ENCODE measurements around the gene SETDB1.

SETDB1 gene

DNA sequence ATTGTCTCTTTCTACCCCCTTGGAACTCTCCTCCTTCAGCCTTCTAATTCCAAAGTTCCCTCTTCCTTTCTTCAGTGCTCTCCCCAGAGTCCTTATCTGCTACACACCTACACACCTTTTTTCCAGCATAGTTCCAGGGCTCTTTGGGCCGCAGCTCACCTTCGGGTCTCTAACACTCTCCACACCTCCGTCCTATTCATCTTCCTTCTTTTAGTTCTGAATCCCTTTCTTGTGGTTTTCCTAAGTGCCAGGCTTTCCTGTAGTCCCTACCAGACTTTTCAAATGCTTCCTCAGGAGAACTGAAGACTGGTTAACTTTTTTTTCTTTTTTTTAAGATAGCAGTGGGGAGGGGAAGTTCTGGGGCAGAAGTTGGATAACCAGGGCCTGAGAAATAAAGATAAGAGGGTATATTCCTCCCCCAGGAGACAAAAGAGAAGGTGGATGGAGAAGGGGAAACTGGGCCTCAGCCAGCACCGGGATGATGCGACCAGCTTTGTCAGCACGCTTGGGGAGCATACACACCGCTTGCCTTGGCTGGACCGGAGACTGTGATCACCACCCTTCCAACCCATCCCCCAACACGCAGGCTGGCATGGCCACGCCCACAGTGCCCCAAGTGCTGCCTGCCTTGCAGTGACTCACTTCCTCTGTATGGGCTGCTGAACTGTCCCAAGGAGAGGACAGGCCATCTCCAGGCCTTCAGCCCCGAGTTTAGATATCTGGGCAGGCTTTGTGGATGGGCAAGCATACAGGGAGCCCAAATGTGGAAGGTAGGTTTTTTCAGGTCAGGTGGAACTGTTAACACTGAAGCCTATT is 50.9 kb downstream of the SETDB1 start:
- peak; percentile 97 for DNase-seq

DNA sequence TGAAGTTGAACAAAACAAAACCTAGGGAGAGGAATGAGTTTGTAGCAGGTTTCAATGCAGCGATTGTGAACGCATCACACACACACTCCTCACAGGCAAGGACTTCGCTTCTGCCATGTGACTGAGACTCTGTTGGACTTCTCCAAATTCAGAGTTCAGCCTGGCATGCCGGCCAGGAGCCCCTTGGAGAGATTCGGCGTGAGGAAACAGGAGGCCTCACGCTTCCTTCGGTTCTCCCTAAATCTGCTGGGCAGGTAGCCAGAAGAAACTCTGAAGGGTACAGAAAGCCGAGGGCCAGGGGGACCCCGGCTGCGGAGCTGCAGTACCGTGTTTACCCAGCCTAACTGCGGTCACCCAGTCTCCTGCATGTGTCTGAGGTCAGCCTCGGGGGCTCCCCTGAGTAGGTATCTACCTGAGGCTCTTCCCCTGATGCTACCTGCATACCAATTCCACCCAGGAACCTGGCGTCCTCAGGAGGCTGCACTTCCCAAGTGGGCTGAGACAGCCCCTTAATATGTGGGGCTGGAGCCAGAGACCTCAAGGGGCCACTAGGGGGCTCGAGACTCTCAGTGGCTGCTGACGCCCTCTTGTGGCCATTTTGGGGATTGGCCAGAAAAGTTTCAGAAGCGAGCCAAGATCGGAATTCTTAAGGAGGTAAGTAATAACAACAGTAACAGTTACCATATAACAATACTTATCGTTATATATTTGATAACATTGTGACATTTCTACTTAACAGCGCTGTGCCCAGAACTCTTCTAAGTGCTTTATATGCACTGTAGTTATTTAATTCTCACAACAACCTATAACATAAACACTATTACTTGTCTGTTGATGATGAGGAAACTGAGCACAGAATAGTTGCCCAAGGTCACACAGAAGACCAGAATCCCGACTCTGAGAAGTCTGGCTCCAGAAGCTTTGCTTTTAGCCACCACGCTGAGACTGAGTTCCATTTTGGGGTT is 53.2 kb downstream of the SETDB1 start:
- peak; percentile 80 for DNase-seq

DNA sequence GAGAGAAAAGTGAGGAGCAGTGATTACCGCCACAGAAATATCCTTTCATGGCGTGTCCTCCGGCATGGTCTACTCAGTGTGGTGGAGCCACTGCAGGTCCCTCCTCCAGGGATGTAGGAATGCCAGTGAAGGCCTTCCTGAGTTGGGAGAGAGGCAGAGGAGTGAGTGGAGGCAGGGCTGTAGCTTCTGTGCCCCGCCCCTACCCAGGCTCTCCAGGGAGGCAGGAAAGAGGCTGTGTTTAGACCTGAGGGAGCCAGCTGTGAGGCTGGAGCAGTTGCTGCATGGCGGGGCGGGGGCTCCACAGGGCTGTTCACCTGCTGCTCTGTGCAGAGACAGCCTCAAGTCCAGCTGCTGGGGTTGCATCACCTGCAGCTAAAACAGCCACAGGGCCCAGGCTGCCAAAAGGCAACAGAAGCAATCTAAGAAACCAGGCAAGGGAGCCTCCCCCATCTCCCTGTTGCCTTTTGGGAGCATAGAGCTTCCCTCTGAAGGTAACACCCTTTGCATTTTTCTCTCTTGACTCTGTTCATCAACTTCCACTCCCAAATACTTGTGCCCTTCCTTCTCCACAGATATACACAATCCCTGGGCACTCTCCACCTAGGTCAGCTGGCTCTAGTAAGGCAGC is 55.1 kb downstream of the SETDB1 start:
- no peak for DNase-seq

DNA sequence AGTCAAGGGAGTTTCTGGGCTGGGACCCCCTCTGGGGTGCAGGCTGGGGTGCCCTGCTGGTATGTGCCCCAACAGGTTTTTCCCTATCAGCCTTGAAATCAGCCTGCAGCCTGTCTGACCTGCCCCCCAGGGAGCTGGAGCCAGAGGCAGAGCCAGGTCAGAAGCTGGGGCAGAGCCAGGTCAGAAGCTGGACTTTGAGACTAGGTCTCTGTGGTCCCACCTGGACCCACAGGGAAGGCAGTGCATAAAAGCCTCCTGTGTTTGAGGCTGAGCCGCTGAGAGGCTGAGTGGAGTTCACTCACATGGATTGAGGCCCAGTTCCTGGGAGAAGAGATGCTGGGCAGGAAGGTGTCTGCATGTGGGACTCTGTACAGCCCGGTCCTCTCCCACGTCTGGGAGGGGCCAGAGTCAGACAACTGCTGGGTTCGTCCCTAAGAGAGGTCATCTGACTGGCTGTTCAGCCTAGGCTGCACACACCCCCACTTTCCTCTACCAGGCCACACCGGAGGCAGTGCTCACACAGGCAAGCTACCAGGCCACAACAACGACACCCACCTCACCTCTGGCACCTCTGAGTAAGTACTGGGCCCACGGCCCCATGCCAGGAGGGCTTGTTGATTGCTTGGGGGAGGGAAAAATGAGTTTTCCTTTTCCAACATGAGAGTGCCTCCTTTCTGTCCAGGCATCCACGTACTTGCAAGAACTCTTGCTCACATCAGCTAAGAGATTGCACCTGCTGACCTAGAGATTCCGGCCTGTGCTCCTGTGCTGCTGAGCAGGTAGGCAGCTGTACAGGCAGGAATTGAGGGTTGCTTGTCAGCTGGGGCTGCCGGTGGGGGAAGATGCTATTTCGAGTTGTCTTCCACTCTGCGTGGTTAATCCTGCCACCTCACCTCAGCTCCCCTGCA is 55.9 kb downstream of the SETDB1 start, which contains the start of gene ANXA9:
TSS of gene ANXA9 (plus strand) at position 488 of the 908 bp plus-strand sequence. CDS start 814 bp downstream, outside the sequence.
- DNase-seq, result no peak

DNA sequence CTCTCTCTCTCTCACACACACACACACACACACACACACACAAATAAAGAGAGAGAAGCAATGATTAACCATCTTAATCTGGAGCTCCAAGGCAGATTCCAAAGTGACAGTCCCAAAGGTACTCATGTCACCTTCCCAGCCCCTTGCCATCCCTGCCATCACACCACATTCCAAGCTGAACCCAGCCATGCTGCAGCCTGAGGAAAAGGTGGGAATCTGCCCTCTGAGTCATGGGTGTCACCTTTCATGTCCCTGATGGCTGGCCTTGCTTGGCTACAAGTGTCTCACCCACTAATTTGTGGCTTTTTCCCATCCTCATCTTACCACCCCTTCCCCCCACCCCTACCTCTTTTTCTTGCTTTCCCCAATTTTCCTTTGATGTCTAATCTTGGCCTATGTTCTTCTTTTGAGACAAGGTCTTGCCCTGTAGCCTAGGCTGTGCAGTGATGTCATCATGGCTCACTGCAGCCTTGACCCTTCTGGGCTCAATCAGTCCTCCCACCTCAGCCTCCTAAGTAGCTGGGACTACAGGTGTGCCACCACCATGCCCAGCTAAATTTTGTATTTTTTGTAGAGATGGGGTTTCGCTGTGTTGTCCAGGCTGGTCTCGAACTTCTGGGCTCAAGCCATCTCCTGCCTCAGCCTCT is 59.1 kb downstream of the SETDB1 start:
- DNase-seq, result no peak

DNA sequence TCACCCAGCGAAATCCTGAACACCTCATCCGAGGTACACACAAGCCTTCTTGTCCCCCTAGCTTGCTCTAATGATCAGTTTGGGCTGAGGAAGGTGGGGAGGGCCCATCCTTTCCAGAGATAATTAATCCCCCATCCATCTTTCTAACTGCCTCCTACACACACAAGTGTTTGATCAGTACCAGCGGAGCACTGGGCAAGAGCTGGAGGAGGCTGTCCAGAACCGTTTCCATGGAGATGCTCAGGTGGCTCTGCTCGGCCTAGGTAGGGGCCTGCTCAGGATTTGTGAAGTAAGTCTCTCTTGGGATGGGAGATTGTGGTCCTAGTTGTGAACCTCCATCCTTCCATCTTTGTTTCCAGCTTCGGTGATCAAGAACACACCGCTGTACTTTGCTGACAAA is 61.8 kb downstream of the SETDB1 start:
- no peak for DNase-seq

DNA sequence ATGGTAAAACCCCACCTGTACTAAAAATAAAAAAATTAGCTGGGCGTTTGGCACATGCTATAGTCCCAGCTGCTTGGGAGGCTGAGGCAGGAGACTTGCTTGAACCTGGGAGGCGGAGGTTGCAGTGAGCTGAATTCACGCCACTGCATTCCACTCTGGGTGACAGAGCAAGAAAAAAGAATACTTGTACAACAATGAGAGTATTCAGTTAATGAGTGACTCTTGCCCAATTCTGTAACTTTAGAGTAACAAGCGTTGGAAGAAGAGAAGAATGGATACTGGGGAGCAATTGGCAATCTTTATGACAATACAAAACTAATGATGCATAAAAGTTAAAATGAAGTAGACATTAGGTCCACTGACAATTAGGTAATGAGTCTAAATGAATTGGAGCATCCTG is 66.5 kb downstream of the SETDB1 start:
- no peak for DNase-seq

DNA sequence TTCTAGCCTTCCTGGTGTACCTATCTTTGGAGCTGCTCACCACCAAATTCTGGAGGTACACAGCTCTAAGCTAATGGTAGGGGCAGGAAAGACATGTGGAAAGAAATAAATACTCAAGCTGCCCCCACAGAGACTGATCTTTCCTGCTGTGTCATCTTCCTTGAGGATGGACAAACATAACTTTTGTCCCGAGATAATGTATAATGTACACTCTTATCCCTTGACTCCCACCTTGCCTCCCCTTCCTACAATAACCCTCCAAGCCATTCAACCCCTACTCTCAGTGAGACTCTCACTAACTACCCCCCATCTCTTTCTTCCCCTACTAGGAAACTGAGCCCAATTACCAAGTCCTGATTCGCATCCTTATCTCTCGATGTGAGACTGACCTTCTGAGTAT is 68.1 kb downstream of the SETDB1 start:
- no peak for DNase-seq

DNA sequence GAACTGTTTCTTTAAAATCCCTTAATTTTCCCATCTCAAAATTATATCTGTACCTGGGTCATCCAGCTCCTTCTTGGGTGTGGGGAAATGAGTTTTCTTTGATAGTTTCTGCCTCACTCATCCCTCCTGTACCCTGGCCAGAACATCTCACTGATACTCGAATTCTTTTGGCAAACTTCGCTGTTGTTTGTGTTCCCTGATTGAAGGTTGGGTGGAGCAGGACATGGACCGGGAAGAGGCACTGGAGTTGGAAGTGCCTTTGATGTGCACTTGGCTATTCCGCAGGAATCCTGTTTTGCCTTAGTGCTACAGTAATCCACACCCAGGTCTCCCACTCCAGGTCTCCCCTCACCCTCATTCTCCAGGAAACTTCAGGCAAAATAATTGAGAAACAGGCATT is 69.3 kb downstream of the SETDB1 start:
- no peak for DNase-seq

DNA sequence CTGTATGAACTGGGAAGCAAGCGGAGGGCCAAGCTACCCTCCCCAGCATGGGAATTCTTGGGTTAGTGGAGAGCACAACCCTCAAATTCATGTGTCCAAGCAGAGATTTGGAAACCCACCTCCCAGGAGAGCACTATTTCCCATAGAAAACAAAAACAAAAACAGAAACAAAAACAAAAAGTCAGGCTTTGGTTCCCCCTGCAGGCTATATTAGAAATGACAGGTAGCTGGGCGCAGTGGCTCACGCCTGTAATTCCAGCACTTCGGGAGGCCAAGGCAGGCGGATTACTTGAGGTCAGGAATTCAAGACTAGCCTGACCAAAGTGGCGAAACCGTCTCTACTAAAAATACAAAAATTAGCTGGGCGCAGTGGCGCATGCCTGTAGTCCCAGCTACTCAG is 69.7 kb downstream of the SETDB1 start:
- no peak for DNase-seq

DNA sequence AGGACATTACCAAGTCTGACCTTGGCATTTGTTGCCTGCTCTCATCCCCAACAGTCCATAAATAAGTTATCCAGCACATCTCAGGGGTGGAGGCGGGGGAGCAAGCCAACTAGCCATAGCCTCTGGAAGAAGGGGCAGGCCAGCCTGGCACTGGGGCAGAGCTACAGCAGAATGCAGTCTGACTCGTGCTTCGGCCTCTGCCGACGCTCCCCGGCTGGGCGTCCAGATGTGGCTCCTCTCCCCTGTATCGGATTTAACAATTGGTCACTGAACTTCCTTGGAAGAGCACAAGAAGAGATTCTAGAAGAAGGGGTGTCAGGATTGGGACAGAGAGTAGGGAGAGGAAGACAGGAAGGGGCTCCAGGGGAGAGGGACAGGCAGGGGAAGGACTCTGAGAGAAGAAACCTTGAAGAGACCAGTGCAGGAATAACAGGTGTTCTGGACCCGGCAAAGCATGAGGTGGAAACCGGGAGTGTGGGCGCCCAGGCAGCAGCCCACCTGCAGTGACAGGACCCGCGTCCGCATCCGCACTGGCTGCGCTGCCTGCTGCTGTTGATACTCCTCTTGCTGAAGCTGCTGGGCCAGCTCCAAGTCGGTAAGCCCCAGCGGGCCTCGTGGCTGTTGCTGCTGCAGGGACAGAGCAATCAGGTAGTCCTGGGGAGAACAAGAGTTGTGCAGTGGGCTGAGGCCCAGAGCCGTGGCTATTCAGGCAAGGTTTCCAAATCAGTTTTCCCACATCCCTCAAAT is 71.1 kb downstream of the SETDB1 start:
- no peak for DNase-seq

DNA sequence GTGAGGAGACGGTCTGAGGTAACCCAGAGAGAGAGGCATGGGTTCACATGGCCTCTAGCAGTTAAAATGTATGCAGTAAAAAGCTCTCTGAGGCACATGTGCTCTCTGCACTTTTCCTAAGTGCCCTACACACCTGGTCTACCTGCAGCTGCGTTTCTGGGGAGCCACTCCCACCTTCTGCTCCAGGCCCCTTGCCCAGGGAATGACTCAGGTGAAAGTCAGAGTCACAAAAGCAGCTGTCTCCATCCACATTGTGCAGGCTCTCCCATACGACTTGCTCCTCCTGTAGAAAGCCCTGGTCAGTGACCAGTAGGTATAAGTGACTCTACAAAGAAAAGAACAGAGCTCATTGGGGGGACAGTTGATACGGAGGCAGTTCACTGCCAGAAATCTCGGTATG is 71.8 kb downstream of the SETDB1 start:
- no peak for DNase-seq

DNA sequence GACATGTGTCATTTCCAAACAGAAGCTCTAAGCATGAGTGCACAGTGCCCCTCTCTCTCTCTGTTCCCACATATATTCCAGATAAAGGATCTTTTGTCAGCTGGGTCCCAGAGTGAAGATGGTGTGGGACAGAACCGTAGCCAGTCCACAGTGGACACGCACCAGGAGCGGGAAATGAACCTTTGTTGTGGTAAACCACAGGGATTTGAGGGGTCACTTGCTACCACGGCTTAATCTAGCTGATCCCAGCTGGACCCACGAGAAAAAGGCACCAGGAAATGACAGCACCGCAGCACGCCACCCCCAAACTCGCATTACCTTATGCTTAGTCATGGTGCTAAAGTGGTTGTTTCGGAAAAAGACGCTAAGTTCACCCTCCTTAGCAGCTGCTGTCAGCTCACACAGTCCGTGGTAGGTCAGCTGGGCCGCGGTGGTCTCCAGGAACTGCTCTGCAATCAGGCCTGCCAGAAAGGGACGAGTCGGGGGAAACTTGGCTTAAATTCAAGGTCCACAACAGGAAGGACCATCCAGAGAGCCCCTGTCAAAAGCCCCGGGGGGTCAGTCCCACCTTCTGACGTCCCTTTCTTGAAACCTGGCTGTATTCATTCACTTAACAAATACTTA is 73.0 kb downstream of the SETDB1 start:
- DNase-seq, result peak; percentile 38

DNA sequence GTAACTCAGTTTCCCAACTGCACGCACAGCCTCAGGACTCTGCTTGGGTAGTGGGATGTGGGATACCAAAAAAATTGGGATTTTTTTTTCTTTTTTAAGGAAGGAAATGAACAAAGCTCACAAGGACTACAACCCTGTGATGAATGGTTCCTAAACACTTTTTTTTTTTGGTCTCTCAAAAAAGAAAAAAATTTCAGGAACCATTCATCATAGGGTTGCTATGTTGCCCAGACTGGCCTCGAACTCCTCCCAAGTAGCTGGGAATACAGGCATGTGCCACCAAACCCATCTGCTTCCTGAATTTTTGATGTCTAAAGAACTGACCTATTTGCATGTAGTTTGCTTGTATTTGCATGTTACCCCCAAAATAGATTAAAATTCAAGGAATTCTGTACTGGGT is 73.8 kb downstream of the SETDB1 start:
- no peak for DNase-seq

DNA sequence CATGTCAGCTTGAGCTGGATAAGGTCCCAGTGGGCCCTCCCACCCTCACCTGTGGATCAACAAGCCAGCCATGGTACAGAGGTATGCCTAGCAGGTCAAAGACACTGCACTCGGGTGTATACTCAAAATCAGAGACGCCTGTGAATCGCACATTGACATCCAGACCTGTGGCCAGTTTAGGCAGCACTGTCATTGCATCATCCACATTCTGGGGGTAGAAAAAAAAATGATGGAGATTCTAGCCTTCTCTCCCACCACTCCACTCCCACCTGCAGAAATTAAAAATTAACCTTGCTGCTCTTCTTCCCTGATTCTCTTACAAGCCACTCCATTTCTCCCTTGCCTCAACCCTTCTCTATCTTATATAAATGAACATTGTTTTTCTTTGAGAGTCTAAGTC is 74.2 kb downstream of the SETDB1 start:
- no peak for DNase-seq

DNA sequence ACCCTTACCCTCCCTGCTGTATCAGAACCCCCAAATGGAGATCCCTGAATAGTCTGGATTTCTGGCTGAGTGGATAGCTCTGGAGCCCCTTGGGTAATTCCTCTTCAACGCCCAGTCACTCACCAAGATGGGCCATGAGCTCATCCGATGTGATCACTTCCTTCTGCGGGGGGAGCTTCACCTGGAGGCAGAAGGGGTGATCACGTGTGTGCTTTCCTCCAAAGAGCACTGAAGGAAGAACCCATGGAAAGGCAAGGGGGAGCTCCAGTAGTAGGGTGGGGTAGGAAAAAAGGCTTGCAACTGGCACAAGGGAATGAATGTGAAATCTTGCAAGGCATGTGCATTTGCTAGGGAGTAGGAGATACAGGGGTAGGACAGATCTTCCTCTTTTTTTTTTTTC is 75.4 kb downstream of the SETDB1 start:
- DNase-seq, result no peak

DNA sequence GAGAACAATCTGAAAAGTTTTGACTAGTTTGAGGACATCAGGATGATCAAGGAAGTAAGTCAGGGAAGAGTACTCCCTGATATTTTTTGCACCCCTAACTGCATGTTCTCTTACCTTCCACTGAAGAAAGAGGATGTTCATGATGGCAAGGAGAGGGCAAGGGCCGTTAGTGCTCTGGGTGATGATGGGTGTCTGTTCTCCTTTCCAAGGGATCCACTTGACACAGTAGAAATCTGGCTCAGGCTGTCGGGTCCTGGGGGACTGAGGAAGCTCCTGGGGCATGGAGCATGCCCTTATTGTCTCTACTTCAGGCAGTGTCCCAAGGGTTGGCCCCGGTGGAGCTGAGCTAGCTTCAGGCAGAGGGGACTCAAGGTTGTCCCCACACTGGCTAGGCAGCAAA is 75.9 kb downstream of the SETDB1 start:
- DNase-seq, result no peak

DNA sequence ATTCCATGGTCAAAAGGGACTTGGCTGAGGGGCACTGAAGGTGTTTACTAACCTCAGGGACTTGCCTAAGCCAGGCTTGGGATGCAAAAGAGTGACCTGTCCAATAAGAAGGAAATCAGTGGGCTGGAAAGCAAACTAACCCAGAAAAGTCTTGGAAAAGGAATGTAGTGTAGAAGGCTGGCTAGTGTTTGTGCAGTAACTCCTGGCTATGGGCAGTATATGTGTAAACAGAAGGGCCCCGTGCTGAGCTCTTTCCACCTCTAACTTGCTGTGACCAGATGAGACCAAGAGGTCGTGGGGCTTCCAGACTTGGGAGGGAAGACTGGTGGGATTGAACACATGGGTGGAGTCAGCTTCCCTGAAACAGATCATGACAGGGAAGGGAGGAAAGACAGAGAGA is 76.4 kb downstream of the SETDB1 start:
- no peak for DNase-seq

DNA sequence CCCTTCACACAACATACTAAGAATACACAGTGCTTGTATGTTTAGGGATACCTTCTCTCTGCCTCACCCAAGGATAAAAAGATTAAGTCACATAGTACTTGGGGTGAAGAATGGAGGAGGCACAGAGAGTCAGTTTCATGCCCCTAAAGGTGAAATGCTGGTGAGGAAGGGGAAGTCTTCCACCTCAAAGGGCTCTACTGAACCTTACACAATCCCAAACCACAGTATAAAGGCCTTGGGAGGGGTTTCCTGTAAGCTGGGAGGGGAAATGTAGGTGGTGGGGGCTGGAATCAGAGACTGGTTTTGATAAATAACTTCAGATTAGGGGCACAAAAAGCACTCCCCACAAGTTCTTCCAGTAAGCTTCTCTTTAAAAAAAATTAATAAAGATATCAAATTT is 77.0 kb downstream of the SETDB1 start:
- DNase-seq, result no peak

DNA sequence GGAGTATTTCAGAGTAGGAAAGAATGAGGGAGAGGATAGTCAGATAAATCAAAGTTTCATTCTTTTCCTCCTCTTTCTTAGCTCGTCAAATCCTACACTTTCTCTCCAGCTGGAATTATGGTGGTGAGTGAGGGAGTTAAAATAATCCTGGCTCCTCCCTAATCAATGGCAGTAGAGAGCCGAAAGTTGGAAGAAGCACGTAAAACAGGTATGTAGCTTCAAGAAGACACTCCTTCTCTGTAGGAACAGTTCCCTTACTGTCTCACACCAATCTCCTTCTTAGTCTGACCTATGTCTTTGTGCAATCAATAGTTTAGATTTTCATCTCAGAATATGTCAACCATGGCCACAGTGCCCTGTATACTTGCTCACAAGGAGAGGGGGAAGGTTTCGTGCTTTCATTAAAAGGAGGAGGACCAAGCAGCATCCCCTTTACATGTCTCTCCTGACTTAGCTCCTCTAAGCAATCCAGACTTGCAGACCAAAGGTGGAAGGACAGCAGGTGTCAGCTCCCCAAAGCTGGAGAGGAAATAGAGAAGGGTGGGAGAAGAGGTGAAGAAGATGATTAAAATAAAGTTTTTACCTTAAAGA is 79.7 kb downstream of the SETDB1 start:
- no peak for DNase-seq
